Nephron progenitor cell (in vitro differentiated cells): ENCODE measurements around the gene KLHL5.

Experiments used
- DNase-seq: peaks from one replicate; pipeline ENCODE4 v3.0.0; 2021
- H3K27ac Mint-ChIP-seq: 2 replicates; pipeline ENCODE4 v1.8.0; 2021; ENCODE audit warnings: mild to moderate bottlenecking, moderate library complexity, mixed read lengths
- H3K27me3 Mint-ChIP-seq: 2 replicates; pipeline ENCODE4 v1.8.0; 2021; ENCODE audit warnings: mild to moderate bottlenecking, low read depth, mixed read lengths; ENCODE audit not compliant: poor library complexity
- H3K36me3 Mint-ChIP-seq: 2 replicates; pipeline ENCODE4 v1.8.0; 2021; ENCODE audit warnings: low read depth, mixed read lengths
- H3K4me1 Mint-ChIP-seq: 2 replicates; pipeline ENCODE4 v1.8.0; 2021; ENCODE audit warnings: mixed read lengths
- H3K4me3 Mint-ChIP-seq: 2 replicates; pipeline ENCODE4 v1.8.0; 2021; ENCODE audit warnings: mild to moderate bottlenecking, moderate library complexity, mixed read lengths
- H3K9me3 Mint-ChIP-seq: 2 replicates; pipeline ENCODE4 v1.8.0; 2021; ENCODE audit warnings: mild to moderate bottlenecking, moderate library complexity, mixed read lengths
- TF ChIP-seq, protein P1 (sequence below): fragments of 200-600 bp; sonication (generic); IDR thresholded peaks from 2 replicates; pipeline ENCODE4 v1.5.0; 2021; ENCODE audit warnings: antibody characterized with exemption

The KLHL5 gene

DNA sequence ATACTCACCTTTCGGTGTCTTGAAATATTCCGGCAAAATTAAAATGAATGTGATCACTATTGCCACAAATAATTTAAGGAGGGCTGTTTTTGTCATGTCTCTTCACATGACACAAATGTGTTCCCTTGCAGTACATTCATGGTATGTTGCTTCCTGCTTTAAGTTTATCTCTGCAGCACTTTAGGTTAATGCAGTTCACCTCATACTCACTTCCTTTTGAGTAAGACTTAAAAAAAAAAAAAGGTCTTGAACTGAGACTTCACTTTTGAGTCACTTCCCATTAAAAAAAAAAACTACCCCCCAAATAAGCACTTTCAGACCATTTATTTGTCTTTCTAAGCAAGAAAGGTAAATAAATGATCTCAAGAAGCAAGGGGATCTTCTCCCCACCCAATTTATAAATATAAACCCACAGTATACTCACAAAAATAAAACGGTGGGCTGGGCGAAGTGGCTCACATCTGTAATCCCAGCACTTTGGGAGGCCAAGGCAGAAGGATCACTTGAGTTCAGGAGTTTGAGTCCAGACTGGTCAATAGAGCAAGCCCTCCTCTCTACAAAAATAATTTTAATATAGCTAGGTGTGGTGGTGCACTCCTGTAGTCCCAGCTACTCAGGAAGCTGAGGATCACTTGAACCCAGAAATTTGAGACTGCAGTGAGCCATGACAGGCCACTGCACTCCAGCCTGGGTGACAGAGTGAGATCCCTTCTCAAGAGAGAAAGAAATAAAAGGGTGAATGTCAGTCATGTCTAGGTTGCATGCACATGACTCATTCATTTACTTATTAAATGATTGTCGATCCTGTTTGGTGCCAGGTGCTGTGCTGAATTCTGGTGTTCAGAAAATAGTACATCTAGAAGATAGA lies 29.6 kb upstream of the KLHL5 start, which contains the start of gene TMEM156:
Gene TMEM156 (minus strand): TSS at position 192 of the 868 bp plus-strand sequence. CDS start 96 bp downstream, at position 96.
- peaks cover 7% of the 10 kb centered on the region for H3K4me1 Mint-ChIP-seq
- peak within 1 kb of the TSS; percentile 32 for H3K27ac Mint-ChIP-seq
- no peaks in the 10 kb centered on the region for H3K27me3 Mint-ChIP-seq
- no peaks in the 10 kb centered on the region for H3K9me3 Mint-ChIP-seq
- TF ChIP-seq, protein P1, sequence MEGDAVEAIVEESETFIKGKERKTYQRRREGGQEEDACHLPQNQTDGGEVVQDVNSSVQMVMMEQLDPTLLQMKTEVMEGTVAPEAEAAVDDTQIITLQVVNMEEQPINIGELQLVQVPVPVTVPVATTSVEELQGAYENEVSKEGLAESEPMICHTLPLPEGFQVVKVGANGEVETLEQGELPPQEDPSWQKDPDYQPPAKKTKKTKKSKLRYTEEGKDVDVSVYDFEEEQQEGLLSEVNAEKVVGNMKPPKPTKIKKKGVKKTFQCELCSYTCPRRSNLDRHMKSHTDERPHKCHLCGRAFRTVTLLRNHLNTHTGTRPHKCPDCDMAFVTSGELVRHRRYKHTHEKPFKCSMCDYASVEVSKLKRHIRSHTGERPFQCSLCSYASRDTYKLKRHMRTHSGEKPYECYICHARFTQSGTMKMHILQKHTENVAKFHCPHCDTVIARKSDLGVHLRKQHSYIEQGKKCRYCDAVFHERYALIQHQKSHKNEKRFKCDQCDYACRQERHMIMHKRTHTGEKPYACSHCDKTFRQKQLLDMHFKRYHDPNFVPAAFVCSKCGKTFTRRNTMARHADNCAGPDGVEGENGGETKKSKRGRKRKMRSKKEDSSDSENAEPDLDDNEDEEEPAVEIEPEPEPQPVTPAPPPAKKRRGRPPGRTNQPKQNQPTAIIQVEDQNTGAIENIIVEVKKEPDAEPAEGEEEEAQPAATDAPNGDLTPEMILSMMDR: no peak
- no peak for DNase-seq
- no peaks in the 10 kb centered on the region for H3K36me3 Mint-ChIP-seq
- H3K4me3 Mint-ChIP-seq: no peak within 1 kb of the TSS

DNA sequence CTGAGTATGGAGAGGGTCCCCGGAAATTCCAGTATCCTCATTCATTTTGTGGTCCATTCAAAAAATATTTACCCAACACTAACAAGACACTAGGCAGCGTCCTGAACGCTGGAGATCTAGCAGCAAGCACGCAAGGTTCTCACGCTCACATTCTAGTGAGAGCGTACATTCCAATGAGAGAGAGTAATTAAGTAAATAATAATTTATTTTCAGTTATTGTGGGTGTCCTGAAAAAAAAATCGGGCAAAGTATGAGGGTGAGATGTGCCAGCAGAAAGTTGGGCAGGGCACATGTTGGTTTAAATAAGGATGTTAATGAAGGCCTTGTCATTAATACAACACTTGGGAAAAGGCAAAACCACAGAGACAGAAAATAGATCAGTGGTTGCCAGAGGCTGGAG lies 25.9 kb upstream of the KLHL5 start:
- DNase-seq: no peak
- H3K4me3 Mint-ChIP-seq: no peak overlapping the region
- H3K36me3 Mint-ChIP-seq: no peaks in the 10 kb centered on the region
- TF ChIP-seq, protein P1: no peak
- H3K9me3 Mint-ChIP-seq: no peaks in the 10 kb centered on the region
- H3K27me3 Mint-ChIP-seq: no peaks in the 10 kb centered on the region
- peaks cover 15% of the 10 kb centered on the region for H3K4me1 Mint-ChIP-seq
- H3K27ac Mint-ChIP-seq: peak overlapping the region; percentile 92

DNA sequence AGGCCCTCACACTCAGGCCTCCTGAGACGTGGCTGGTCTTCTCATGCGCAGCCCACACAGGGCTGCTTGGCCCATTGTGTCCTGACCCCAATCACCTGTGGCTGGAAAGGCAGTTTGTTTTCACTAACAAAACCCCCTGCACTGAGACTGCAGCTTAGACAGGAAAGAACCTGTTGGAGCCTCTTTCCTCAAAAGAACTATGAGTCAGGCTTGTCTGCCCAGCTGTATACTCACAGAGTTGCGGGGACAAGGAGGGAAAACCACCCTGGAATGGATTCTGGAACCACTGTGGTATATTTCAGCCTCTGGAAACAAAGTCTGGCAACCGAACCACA lies 24.6 kb upstream of the KLHL5 start:
- peak overlapping the region; percentile 71 for H3K27ac Mint-ChIP-seq
- no peak overlapping the region for H3K4me3 Mint-ChIP-seq
- H3K9me3 Mint-ChIP-seq: no peaks in the 10 kb centered on the region
- peaks cover 20% of the 10 kb centered on the region for H3K4me1 Mint-ChIP-seq
- H3K36me3 Mint-ChIP-seq: no peaks in the 10 kb centered on the region
- TF ChIP-seq, protein P1: no peak
- no peaks in the 10 kb centered on the region for H3K27me3 Mint-ChIP-seq
- DNase-seq: no peak

DNA sequence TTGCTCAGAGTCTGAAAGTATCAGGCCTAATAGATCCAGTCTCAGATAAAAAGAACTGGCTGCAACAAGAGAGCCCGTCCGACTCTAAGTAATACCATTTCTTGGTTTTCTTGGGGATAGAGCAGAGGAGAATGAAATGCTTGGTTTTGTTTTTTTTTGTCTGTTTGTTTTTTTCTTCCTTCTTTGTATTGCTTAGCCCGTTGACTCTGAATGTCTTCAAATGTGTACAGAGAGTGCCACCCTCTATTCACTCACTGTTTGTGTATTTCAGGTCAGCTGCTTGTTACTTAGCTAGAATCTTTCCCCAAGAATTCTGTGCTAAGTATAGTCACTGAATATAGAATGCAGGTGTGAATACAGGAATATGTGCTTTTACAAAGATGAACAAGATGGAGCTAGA lies 24.1 kb upstream of the KLHL5 start:
- Mint-ChIP-seq H3K27me3 (no peaks in the 10 kb centered on the region), H3K4me3 (no peak overlapping the region), H3K9me3 (no peaks in the 10 kb centered on the region), H3K4me1 (peaks cover 23% of the 10 kb centered on the region), H3K36me3 (no peaks in the 10 kb centered on the region), H3K27ac (peak overlapping the region; percentile 71)
- DNase-seq: no peak
- TF ChIP-seq, protein P1: no peak

DNA sequence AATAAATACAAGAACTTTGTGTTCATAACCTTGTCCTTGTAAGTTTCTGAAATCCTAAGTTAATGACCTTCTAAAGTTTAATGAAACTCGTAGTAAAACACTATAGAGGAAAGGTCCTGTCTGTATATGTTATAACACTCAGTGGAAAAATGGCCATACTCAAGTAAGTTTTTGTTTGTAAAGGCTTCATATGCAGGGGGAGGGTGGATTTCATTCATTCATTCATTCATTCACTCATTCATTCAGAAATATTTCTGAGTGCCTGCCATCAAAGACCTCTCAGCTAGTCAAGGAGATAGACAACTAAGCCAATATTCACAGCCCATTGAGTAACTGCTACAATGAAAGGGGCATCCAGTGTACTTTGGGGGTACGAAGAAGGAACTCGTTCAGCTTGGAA lies 22.9 kb upstream of the KLHL5 start:
- no peak overlapping the region for H3K27ac Mint-ChIP-seq

More for the DNA sequence above, 22.9 kb upstream of the KLHL5 start:
- H3K9me3 Mint-ChIP-seq: no peaks in the 10 kb centered on the region
- no peak for DNase-seq
- no peak overlapping the region for H3K4me3 Mint-ChIP-seq
- H3K36me3 Mint-ChIP-seq: no peaks in the 10 kb centered on the region
- no peaks in the 10 kb centered on the region for H3K27me3 Mint-ChIP-seq
- TF ChIP-seq, protein P1: no peak
- H3K4me1 Mint-ChIP-seq: peaks cover 35% of the 10 kb centered on the region
